SK-N-SH treated with all-trans-retinoic acid at 6 μM for 48 hours (cell line): ENCODE results near the gene TMEM200B.

ENCODE experiments used
- ARNTL ChIP-seq: fragments of 450-650 bp; formaldehyde crosslinking; IDR thresholded peaks from 2 replicates; pipeline ENCODE4 v1.5.0; 2020; ENCODE audit warnings: low read depth, mild to moderate bottlenecking, moderate library complexity, borderline replicate concordance
- CREB5 ChIP-seq: fragments of 250-450 bp; sonication (Bioruptor Pico); IDR thresholded peaks from 2 replicates; pipeline ENCODE4 v1.5.1; 2020; ENCODE audit warnings: low read depth, mild to moderate bottlenecking, moderate library complexity
- CSDC2 ChIP-seq: fragments of 250-450 bp; sonication (Bioruptor Pico); IDR thresholded peaks from 2 replicates; pipeline ENCODE4 v1.5.0; 2020; ENCODE audit warnings: mild to moderate bottlenecking, moderate library complexity
- PATZ1 ChIP-seq: fragments of 250-450 bp; sonication (Bioruptor Pico); IDR thresholded peaks from 2 replicates; pipeline ENCODE4 v1.8.0; 2020; ENCODE audit warnings: mild to moderate bottlenecking, moderate library complexity, borderline replicate concordance
- RARB ChIP-seq: fragments of 250-450 bp; sonication (Bioruptor Pico); IDR thresholded peaks from 2 replicates; pipeline ENCODE4 v1.8.0; 2021; ENCODE audit warnings: mild to moderate bottlenecking, moderate library complexity
- ZFP3 ChIP-seq: fragments of 250-450 bp; sonication (Bioruptor Pico); IDR thresholded peaks from 2 replicates; pipeline ENCODE4 v1.5.0; 2020; ENCODE audit warnings: mild to moderate bottlenecking, moderate library complexity
- ZFP30 ChIP-seq: fragments of 450-650 bp; formaldehyde crosslinking; IDR thresholded peaks from 2 replicates; pipeline ENCODE4 v1.5.0; 2022; ENCODE audit warnings: mild to moderate bottlenecking, moderate library complexity
- ZNF565 ChIP-seq: fragments of 450-650 bp; formaldehyde crosslinking; conservative IDR thresholded peaks from 2 replicates; pipeline ENCODE4 v1.5.0; 2020; ENCODE audit warnings: low read depth, mild to moderate bottlenecking, moderate library complexity

- TF ChIP-seq ZFP30 (no peak), CREB5 (no peak), RARB (CRISPR knock-in tag) (no peak), ZNF565 (no peak), PATZ1 (CRISPR knock-in tag) (no peak), ZFP3 (CRISPR knock-in tag) (no peak), CSDC2 (CRISPR knock-in tag) (no peak), ARNTL (no peak)
Observed at GRCh38 chr1:29082519-29082918, 41.2 kb downstream of the TMEM200B start.
